Skeletal muscle cell (primary cell): ENCODE results near the gene MNX1.

Experiments
- DNase-seq: peaks from one replicate; pipeline ENCODE4 v3.0.0-alpha.2; 2010; ENCODE audit warnings: low read depth
- H3K4me3 ChIP-seq: 2 replicates; pipeline ENCODE4 v1.5.1; 2011; ENCODE audit warnings: low read depth, mild to moderate bottlenecking, control low read depth, low read length, moderate library complexity

MNX1 gene

GRCh38 chr7:157010588-157011332, at the start of gene MNX1:
Gene MNX1, minus strand, starts transcription at chr7:157010663. Its CDS starts 313 bp downstream, at chr7:157010350.
- no peak for DNase-seq
- peak within 1 kb of the TSS; percentile 35 for H3K4me3 ChIP-seq

GRCh38 chr7:157059534-157059933, 49.1 kb upstream of the MNX1 start:
- DNase-seq = no peak

GRCh38 chr7:157058701-157059100, 48.2 kb upstream of the MNX1 start:
- DNase-seq = no peak
- no peak overlapping the region for H3K4me3 ChIP-seq

More at GRCh38 chr7:157059534-157059933, 49.1 kb upstream of the MNX1 start:
- H3K4me3 ChIP-seq = no peak overlapping the region

- H3K4me3 ChIP-seq = no peak overlapping the region
- no peak for DNase-seq
Measured at GRCh38 chr7:157058068-157058467, 47.6 kb upstream of the MNX1 start.

- no peak for DNase-seq
- H3K4me3 ChIP-seq = no peak overlapping the region
Measured at GRCh38 chr7:157056957-157057902, 46.8 kb upstream of the MNX1 start.

GRCh38 chr7:157056246-157056645, 45.8 kb upstream of the MNX1 start:
- DNase-seq = no peak
- H3K4me3 ChIP-seq = no peak overlapping the region

GRCh38 chr7:157054927-157055326, 44.5 kb upstream of the MNX1 start:
- no peak overlapping the region for H3K4me3 ChIP-seq
- DNase-seq = no peak

GRCh38 chr7:157053118-157053517, 42.7 kb upstream of the MNX1 start:
- no peak for DNase-seq
- no peak overlapping the region for H3K4me3 ChIP-seq

GRCh38 chr7:157047148-157047547, 36.7 kb upstream of the MNX1 start:
- DNase-seq = no peak
- no peak overlapping the region for H3K4me3 ChIP-seq

- no peak overlapping the region for H3K4me3 ChIP-seq
- DNase-seq = no peak
Measured at GRCh38 chr7:157046681-157047080, 36.2 kb upstream of the MNX1 start.

GRCh38 chr7:157044943-157045660, 34.6 kb upstream of the MNX1 start:
- DNase-seq = no peak
- H3K4me3 ChIP-seq = no peak overlapping the region

- H3K4me3 ChIP-seq = peak overlapping the region; percentile 15
- peak; percentile 51 for DNase-seq
Measured at GRCh38 chr7:157044147-157044687, 33.8 kb upstream of the MNX1 start.

GRCh38 chr7:157043745-157044144, 33.3 kb upstream of the MNX1 start:
- peak; percentile 68 for DNase-seq
- H3K4me3 ChIP-seq = peak overlapping the region; percentile 15

- H3K4me3 ChIP-seq = no peak overlapping the region
Measured at GRCh38 chr7:157041514-157042277, 31.2 kb upstream of the MNX1 start.

GRCh38 chr7:157041004-157041403, 30.5 kb upstream of the MNX1 start:
- no peak for DNase-seq

More at GRCh38 chr7:157041514-157042277, 31.2 kb upstream of the MNX1 start:
- no peak for DNase-seq

GRCh38 chr7:157037635-157038034, 27.2 kb upstream of the MNX1 start:
- DNase-seq = no peak
- no peak overlapping the region for H3K4me3 ChIP-seq

More at GRCh38 chr7:157041004-157041403, 30.5 kb upstream of the MNX1 start:
- no peak overlapping the region for H3K4me3 ChIP-seq

GRCh38 chr7:157037028-157037427, 26.6 kb upstream of the MNX1 start:
- DNase-seq = no peak

GRCh38 chr7:157035979-157036378, 25.5 kb upstream of the MNX1 start:
- no peak overlapping the region for H3K4me3 ChIP-seq
- no peak for DNase-seq

More at GRCh38 chr7:157037028-157037427, 26.6 kb upstream of the MNX1 start:
- H3K4me3 ChIP-seq = no peak overlapping the region

GRCh38 chr7:157035302-157035701, 24.8 kb upstream of the MNX1 start:
- H3K4me3 ChIP-seq = no peak overlapping the region
- no peak for DNase-seq
